HG03045 (cell line): ENCODE results near the gene A2M.

Source experiments
- ATAC-seq: cut with Tn5 transposase; IDR thresholded peaks from one replicate; pipeline ENCODE4 v1.9.1; 2021; ENCODE audit warnings: mild to moderate bottlenecking, moderate library complexity; ENCODE audit not compliant: unreplicated experiment

Gene A2M

GRCh38 chr12:9122091-9122609 is 6.4 kb upstream of the A2M start:
- ATAC-seq, result no peak

GRCh38 chr12:9120487-9121184 is 4.9 kb upstream of the A2M start:
- no peak for ATAC-seq

- no peak for ATAC-seq
Measured at GRCh38 chr12:9118158-9118557, 2.4 kb upstream of the A2M start.

- ATAC-seq, result no peak
Measured at GRCh38 chr12:9114946-9115345, 773 bp downstream of the A2M start.

GRCh38 chr12:9113987-9114309 is 1.8 kb downstream of the A2M start:
- ATAC-seq, result no peak

GRCh38 chr12:9113296-9113986 is 2.3 kb downstream of the A2M start:
- ATAC-seq, result no peak

- ATAC-seq, result no peak
Measured at GRCh38 chr12:9112076-9112853, 3.5 kb downstream of the A2M start.

- ATAC-seq, result no peak
Measured at GRCh38 chr12:9111525-9111924, 4.2 kb downstream of the A2M start.

GRCh38 chr12:9109737-9110491 is 5.8 kb downstream of the A2M start:
- no peak for ATAC-seq

GRCh38 chr12:9109213-9109522 is 6.6 kb downstream of the A2M start:
- ATAC-seq, result no peak

GRCh38 chr12:9108504-9109212 is 7.1 kb downstream of the A2M start:
- ATAC-seq, result no peak

GRCh38 chr12:9107542-9107873 is 8.2 kb downstream of the A2M start:
- ATAC-seq, result no peak

GRCh38 chr12:9106610-9107541 is 8.8 kb downstream of the A2M start:
- no peak for ATAC-seq

GRCh38 chr12:9106067-9106466 is 9.7 kb downstream of the A2M start:
- ATAC-seq, result no peak

- no peak for ATAC-seq
Measured at GRCh38 chr12:9104767-9105423, 10.8 kb downstream of the A2M start.

GRCh38 chr12:9104087-9104486 is 11.6 kb downstream of the A2M start:
- ATAC-seq, result no peak

- no peak for ATAC-seq
Measured at GRCh38 chr12:9103050-9103849, 12.5 kb downstream of the A2M start.

GRCh38 chr12:9101018-9101687 is 14.6 kb downstream of the A2M start:
- ATAC-seq, result no peak
